HepG2 (cell line): ENCODE measurements around the gene ADM5. TPM values are rescaled to one million over a fixed set of nuclear protein-coding genes. Genes with fewer than 3 reads are reported as not detected.

Experiments
- ATAC-seq: fragments of 200-7000 bp; cut with Tn5 transposase; 3 replicates; pipeline ENCODE4 v1.9.1; 2020; ENCODE audit warnings: mild to moderate bottlenecking, moderate library complexity
- BruUV-seq: library from RNA; stranded (reverse); fragments of 400-500 nt; replicated peaks from 2 replicates; lab custom pipeline; 2021; lab: Mats Ljungman, UMichigan
- CTCF ChIA-PET: fragments of 300-600 bp; formaldehyde crosslinking; extraction: SDS; loops from one replicate; lab custom pipeline; 2021; ENCODE audit warnings: low total read pairs, inconsistent platforms, low intra/inter-chr PET ratio; lab: Yijun Ruan, JAX
- POLR2A ChIA-PET: fragments of 350-600 bp; sonication (Branson Sonifier 250); formaldehyde crosslinking; loops from one replicate; lab custom pipeline; 2020; ENCODE audit warnings: antibody characterized with exemption, inconsistent platforms; lab: Yijun Ruan, JAX
- DNase-seq: peaks from one replicate; pipeline ENCODE4 v3.0.0-alpha.2; 2015; ENCODE audit warnings: low spot score
- FAIRE-seq: peaks from 3 replicates; lab custom pipeline; 2011; peaks lifted over from hg19 to GRCh38; lab: Jason Lieb, UNC
- H2AFZ ChIP-seq: one replicate; pipeline ENCODE4 v1.6.1; 2011; ENCODE audit warnings: low read length, inconsistent platforms
- H3K27ac ChIP-seq: fragments of 300-600 bp; 3 replicates; pipeline ENCODE4 v1.8.0; 2011; ENCODE audit warnings: mixed run types, mild to moderate bottlenecking, mixed read lengths, low read length, inconsistent platforms; ENCODE audit not compliant: insufficient read depth; ENCODE audit errors: extremely low read length
- H3K27me3 ChIP-seq, 2 experiments: fragments of 200-600 bp in 1 of 2; 2 replicates in 1 of 2; 3 replicates in 1 of 2; pipeline versions ENCODE4 v1.6.0 to v1.8.0; 2011; ENCODE audit warnings: low read length in 2 of 2, mild to moderate bottlenecking in 2 of 2, moderate library complexity in 2 of 2, inconsistent platforms in 1 of 2; ENCODE audit not compliant: insufficient read depth in 2 of 2, control insufficient read depth in 1 of 2
- H3K36me3 ChIP-seq, 2 experiments: fragments of 200-600 bp in 1 of 2; replicated peaks in 1 of 2; 2 replicates in 1 of 2; 3 replicates in 1 of 2; pipeline versions ENCODE4 v1.5.1 to v1.8.0; 2011; ENCODE audit warnings: low read length in 2 of 2, inconsistent platforms in 1 of 2; ENCODE audit not compliant: insufficient read depth in 2 of 2, control insufficient read depth in 1 of 2
- H3K4me1 ChIP-seq: 2 replicates; pipeline ENCODE4 v1.5.1; 2012; ENCODE audit warnings: low read length, inconsistent platforms; ENCODE audit not compliant: insufficient read depth
- H3K4me2 ChIP-seq: 2 replicates; pipeline ENCODE4 v1.6.0; 2011; ENCODE audit warnings: low read depth, low read length, inconsistent platforms
- H3K4me3 ChIP-seq, 3 experiments: fragments of 200-600 bp in 1 of 3; sonication (generic), shearing (Covaris generic) in 1 of 3; replicated peaks in 1 of 3; 2 replicates each; pipeline ENCODE4 v1.5.1; 2011 to 2016; ENCODE audit warnings: low read length in 3 of 3, inconsistent platforms in 2 of 3, low read depth in 2 of 3, mild to moderate bottlenecking in 2 of 3, control low read depth in 1 of 3, mixed read lengths in 1 of 3; ENCODE audit not compliant: insufficient read depth in 1 of 3
- H3K79me2 ChIP-seq: one replicate; pipeline ENCODE4 v1.6.1; 2011; ENCODE audit warnings: low read length, inconsistent platforms; ENCODE audit not compliant: insufficient read depth
- H3K9ac ChIP-seq: 2 replicates; pipeline ENCODE4 v1.6.0; 2011; ENCODE audit warnings: mild to moderate bottlenecking, low read depth, low read length, inconsistent platforms; ENCODE audit not compliant: insufficient read depth
- H3K9me3 ChIP-seq: 2 replicates; pipeline ENCODE4 v1.5.1; 2012; ENCODE audit warnings: mild to moderate bottlenecking, low read length
- H4K20me1 ChIP-seq: 2 replicates; pipeline ENCODE4 v1.6.0; 2011; ENCODE audit warnings: inconsistent platforms, mild to moderate bottlenecking, low read length, moderate library complexity; ENCODE audit not compliant: insufficient read depth
- GZF1 ChIP-seq: sonication (generic); formaldehyde crosslinking; IDR thresholded peaks from 2 replicates; pipeline ENCODE4 v1.5.1; 2020; ENCODE audit warnings: mild to moderate bottlenecking, missing genetic modification reagents
- HMG20B ChIP-seq: conservative IDR thresholded peaks from 2 replicates; pipeline ENCODE4 v1.6.1; 2016; ENCODE audit warnings: missing genetic modification reagents, missing compliant biosample characterization
- NR2F2 ChIP-seq: IDR thresholded peaks from 2 replicates; pipeline ENCODE4 v1.6.1; 2012; ENCODE audit warnings: low read depth, inconsistent platforms, borderline replicate concordance
- SALL1 ChIP-seq: sonication (generic); formaldehyde crosslinking; IDR thresholded peaks from 2 replicates; pipeline ENCODE4 v1.8.0; 2022; ENCODE audit warnings: mild to moderate bottlenecking, missing genetic modification reagents
- SRY ChIP-seq: sonication (generic); formaldehyde crosslinking; IDR thresholded peaks from 2 replicates; pipeline ENCODE4 v1.8.0; 2022; ENCODE audit warnings: mild to moderate bottlenecking, missing genetic modification reagents
- SYNCRIP ChIP-seq: fragments of 200-400 bp; formaldehyde crosslinking; IDR thresholded peaks from 2 replicates; pipeline ENCODE4 v1.6.1; 2018; ENCODE audit warnings: mild to moderate bottlenecking, low read depth, low read length; ENCODE audit not compliant: insufficient read depth
- TBX3 ChIP-seq: fragments of 450-650 bp; IDR thresholded peaks from 2 replicates; pipeline ENCODE4 v1.6.1; 2017; ENCODE audit warnings: antibody characterized with exemption, mild to moderate bottlenecking, inconsistent platforms, borderline replicate concordance
- TEAD3 ChIP-seq: optimal IDR thresholded peaks from 2 replicates; pipeline ENCODE3; 2016; ENCODE audit warnings: borderline replicate concordance
- ZBTB1 ChIP-seq: sonication (generic); formaldehyde crosslinking; IDR thresholded peaks from 2 replicates; pipeline ENCODE4 v1.4.0; 2020; ENCODE audit warnings: missing genetic modification reagents, borderline replicate concordance
- ZNF20 ChIP-seq: sonication (generic); formaldehyde crosslinking; IDR thresholded peaks from 2 replicates; pipeline ENCODE4 v1.4.0; 2020; ENCODE audit warnings: mild to moderate bottlenecking, moderate library complexity, missing genetic modification reagents
- ZNF343 ChIP-seq: sonication (generic); formaldehyde crosslinking; IDR thresholded peaks from 2 replicates; pipeline ENCODE4 v1.4.0; 2020; ENCODE audit warnings: mild to moderate bottlenecking, missing genetic modification reagents
- ZNF383 ChIP-seq: sonication (generic); formaldehyde crosslinking; IDR thresholded peaks from 2 replicates; pipeline ENCODE4 v1.4.0; 2020; ENCODE audit warnings: missing genetic modification reagents, mild to moderate bottlenecking, borderline replicate concordance
- ZNF451 ChIP-seq: sonication (generic); formaldehyde crosslinking; IDR thresholded peaks from 2 replicates; pipeline ENCODE4 v1.5.0; 2020; ENCODE audit warnings: mild to moderate bottlenecking, missing genetic modification reagents
- ZNF513 ChIP-seq: sonication (generic); formaldehyde crosslinking; conservative IDR thresholded peaks from 2 replicates; pipeline ENCODE4 v1.5.0; 2020; ENCODE audit warnings: missing genetic modification reagents
- ZNF609 ChIP-seq: sonication (generic); formaldehyde crosslinking; IDR thresholded peaks from 2 replicates; pipeline ENCODE4 v1.4.0; 2020; ENCODE audit warnings: mild to moderate bottlenecking, missing genetic modification reagents, borderline replicate concordance
- ZNF780A ChIP-seq: sonication (generic); formaldehyde crosslinking; IDR thresholded peaks from 2 replicates; pipeline ENCODE4 v1.8.0; 2022; ENCODE audit warnings: mild to moderate bottlenecking, missing genetic modification reagents, moderate library complexity
- ZNF879 ChIP-seq: sonication (generic); formaldehyde crosslinking; IDR thresholded peaks from 2 replicates; pipeline ENCODE4 v1.8.1; 2023; ENCODE audit warnings: missing genetic modification reagents
- WGBS: methylation state at CpG from one replicate; pipeline ENCODE4 v1.1.6; 2017; ENCODE audit warnings: low lambda C conversion rate; 5-methylcytosine and 5-hydroxymethylcytosine counted together
- in situ Hi-C: cut with HindIII; loops from 2 replicates; pipeline ENCODE4 v1.10.0; 2017; ENCODE audit warnings: low pct_unique_long_range_greater_than_20kb; ENCODE audit not compliant: extremely low pct_ligation_motif_present
- intact Hi-C: fragments of 100-400 bp; cut with micrococcal nuclease; formaldehyde crosslinking; loops from one replicate; pipeline ENCODE4 v1.10.0; 2022; ENCODE audit not compliant: unreplicated experiment
- polyA plus RNA-seq, 8 experiments: library from polyadenylated mRNA; depleted of rRNA in 3 of 8; stranded (reverse) in 7 of 8; unstranded in 1 of 8; fragments of >200 nt; fragmentation: Illumina TruSeq in 4 of 8; extraction: Trizol in 4 of 8; gene quantifications; 2 replicates each; pipeline versions ENCODE4 v1.2.1 to v1.2.3, GENCODE V29; 2011 to 2016; ENCODE audit warnings: low read depth in 4 of 8, missing spikeins in 1 of 8, mixed read lengths in 1 of 8; ENCODE audit not compliant: insufficient read depth in 1 of 8
- total RNA-seq, 5 experiments: library from RNA; depleted of rRNA; stranded (reverse); fragments of >200 nt; fragmentation: Illumina TruSeq; extraction: Trizol; gene quantifications; 2 replicates each; pipeline ENCODE4 v1.2.3, GENCODE V29; 2016; ENCODE audit warnings: low read depth in 1 of 5

Gene ADM5
- total and polyA plus RNA-seq, 2 of the 13 experiments (the other 11 are each of a cell fraction or from before 2014, with no cell fraction given) = 2.7 to 4.1 TPM

DNA sequence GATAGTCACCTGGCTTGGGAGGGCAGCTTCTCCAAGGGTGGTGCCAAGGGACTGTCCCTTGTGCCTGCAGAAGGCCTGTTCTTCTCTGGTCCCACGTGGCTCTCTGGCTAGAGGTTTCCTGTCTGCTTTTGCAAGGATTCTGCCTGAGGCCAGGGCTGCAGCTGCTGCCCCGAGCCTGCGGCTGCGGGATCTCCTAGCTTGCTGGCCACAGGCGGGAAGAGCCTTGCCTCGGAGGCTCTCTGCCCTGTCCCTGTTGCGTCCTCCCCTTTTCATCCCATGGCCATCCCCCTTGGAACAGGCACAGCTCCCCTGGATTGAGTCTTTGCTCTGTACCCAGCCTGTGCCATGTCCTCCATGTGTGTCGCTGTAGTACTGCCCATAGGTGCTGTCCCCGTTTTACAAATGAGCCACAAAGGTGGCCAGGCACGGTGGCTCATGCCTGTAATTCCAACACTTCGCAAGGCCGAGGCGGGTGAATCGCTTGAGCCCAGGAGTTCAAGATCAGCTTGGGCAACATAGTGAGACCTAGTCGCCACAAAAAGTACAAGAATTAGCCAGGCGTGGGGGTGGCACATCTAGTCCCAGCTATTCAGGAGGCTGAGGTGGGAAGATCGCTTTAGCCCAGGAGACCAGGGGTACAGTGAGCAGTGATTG, 32.8 kb upstream of the ADM5 start (continued):
- TF ChIP-seq ZNF609 (CRISPR knock-in tag) = no peak
- no peak for TF ChIP-seq SALL1 (CRISPR knock-in tag)
- no peak for TF ChIP-seq ZNF383 (CRISPR knock-in tag)
- no peak for TF ChIP-seq SYNCRIP
- TF ChIP-seq ZNF780A (CRISPR knock-in tag) = no peak
- TF ChIP-seq ZNF879 (CRISPR knock-in tag) = no peak

DNA sequence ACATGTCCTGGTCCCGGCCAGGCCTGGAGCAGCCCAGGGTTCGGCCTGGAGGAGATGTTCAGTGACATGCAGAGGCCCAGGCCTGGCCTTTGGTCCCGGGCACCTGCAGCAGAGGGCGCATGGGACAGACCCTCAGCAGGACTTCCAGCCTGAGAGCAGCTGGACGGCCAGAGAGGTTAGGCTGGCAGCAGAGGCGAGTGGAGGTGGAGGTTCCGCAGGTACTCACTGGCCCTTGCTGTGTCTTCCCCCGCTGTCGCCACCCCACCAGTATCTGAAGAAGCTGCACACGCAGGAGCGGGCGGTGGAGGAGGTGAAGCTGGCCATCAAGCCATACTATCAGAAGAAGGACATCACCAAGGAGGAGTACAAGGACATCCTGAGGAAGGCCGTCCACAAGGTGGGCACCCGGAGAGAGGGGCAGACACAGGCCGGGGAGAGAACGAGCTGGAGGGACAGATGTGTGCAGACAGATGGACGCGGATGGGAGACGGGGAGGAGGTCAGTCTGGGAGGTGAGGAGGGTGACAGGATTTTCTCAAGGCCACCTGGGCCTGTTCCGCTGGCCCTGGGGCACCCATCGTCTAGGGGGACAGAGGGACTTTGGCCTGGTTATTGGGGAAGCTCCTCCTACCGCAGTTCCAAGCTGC, 31.8 kb upstream of the ADM5 start:
- ATAC-seq = no peak
- H3K4me3 ChIP-seq = no peak overlapping the region
- FAIRE-seq = no peak
- intact Hi-C loops (no loop called here), in situ Hi-C loops (no loop called here)
- WGBS = 95% methylated on average over 17 of the region's 22 CpGs
- H3K4me2 ChIP-seq = no peak overlapping the region
- H2AFZ ChIP-seq = no peak overlapping the region
- peaks cover 27 to 81% of the 10 kb centered on the region in 2 experiments for H3K36me3 ChIP-seq
- no peaks in the 10 kb centered on the region for H3K79me2 ChIP-seq
- no peaks in the 10 kb centered on the region for H3K27me3 ChIP-seq
- POLR2A ChIA-PET = interaction anchor here (1.1 to 2.1 kb wide), 2 partner anchors 10 to 15 kb away, joined by 3 to 7 read pairs; partner anchors contain the start of gene SCAF1
- no peaks in the 10 kb centered on the region for H4K20me1 ChIP-seq
- no peak for DNase-seq
- H3K9me3 ChIP-seq = no peaks in the 10 kb centered on the region
- CTCF ChIA-PET = no interaction called here
- no TSS peak for BruUV-seq
- no peak overlapping the region for H3K9ac ChIP-seq
- H3K4me1 ChIP-seq = peaks cover 14% of the 10 kb centered on the region; the same call in 1 of the 2 replicates
- no peak overlapping the region for H3K27ac ChIP-seq
- TF ChIP-seq ZNF20 (CRISPR knock-in tag) (no peak), SRY (CRISPR knock-in tag) (no peak), GZF1 (no peak), TBX3 (no peak), ZNF513 (CRISPR knock-in tag) (no peak), TEAD3 (CRISPR knock-in tag) (no peak), ZNF451 (CRISPR knock-in tag) (no peak), NR2F2 (no peak), ZBTB1 (CRISPR knock-in tag) (no peak), ZNF343 (CRISPR knock-in tag) (no peak), HMG20B (no peak)
